ENCODE data around the gene GALNT2. TPM values are rescaled to one million over a fixed set of nuclear protein-coding genes. Genes with fewer than 3 reads are reported as not detected.
A peak's percentile ranks its signal among the peaks of the same experiment; 100 is the strongest.

The GALNT2 gene
- polyA plus RNA-seq, 4 donors: 10.8 to 43.9 (median 23.3) TPM

DNA sequence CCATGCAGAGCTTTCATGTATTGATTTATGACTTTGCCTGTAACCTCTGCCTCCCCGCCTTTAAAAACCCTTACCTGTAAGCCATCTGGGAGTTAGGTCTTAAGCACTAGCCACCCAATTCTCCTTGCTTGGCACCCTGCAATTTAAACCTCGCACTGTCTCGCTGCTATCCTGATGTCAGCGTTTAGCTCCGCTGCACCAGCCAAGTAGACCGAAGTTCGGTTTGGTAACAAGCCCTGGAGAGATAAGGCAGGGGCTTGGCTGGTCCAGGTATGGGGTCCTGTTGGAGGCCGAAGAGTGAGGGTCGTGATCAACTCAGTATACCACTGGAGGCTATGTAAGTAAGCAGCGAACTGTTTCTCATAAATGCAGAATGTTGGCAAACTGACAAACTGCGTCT is 64.4 kb downstream of the GALNT2 start:
- no peak for FAIRE-seq
- no peaks in the 10 kb centered on the region for H3K9me3 ChIP-seq (ENCODE audit: control insufficient read depth in 2 of 2, insufficient read depth in 1 of 2, low read depth in 1 of 2, low read length in 1 of 2)
- no peaks in the 10 kb centered on the region for H3K4me1 ChIP-seq (ENCODE audit: control insufficient read depth in 3 of 3, insufficient read depth in 2 of 3, low read depth in 1 of 3, low read length in 2 of 3)
- no peak overlapping the region for H3K27ac ChIP-seq (ENCODE audit: low read depth in 1 of 3, low read length in 2 of 3)
- peaks cover 0 to 11% (median 0%) of the 10 kb centered on the region in 3 donors for H3K36me3 ChIP-seq (ENCODE audit: control insufficient read depth in 3 of 3, insufficient read depth in 2 of 3, low read depth in 1 of 3, low read length in 3 of 3)
- H3K27me3 ChIP-seq (ENCODE audit: control insufficient read depth in 3 of 3, insufficient read depth in 3 of 3, low read length in 3 of 3): no peaks in the 10 kb centered on the region
- H3K4me3 ChIP-seq (ENCODE audit: low read depth in 1 of 3, low read length in 3 of 3): no peak overlapping the region
- no peak for DNase-seq
- 28 to 72% (median 51%) methylated on average over 11 of the region's 11 CpGs for WGBS, 3 donors

DNA sequence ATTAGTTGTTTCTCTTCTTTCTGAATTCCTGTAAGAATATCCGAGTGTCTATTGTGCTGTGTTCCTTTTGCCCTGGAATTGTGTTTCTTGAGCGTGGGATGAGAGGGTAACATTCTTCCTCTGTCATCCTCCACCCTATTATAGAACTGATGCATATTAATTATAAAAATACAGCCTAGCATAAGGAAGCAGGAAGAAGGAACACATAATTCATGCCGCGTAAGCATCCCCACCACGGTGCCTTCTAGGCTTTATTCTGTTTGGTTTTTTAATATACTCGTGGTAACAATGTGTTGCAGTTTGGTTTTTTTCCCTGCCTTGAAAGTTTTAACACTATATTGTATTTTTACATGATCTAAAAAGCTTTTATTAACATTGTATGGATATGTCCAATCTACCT is 65.7 kb downstream of the GALNT2 start:
- FAIRE-seq (no peak), DNase-seq (no peak)
- Histone ChIP-seq H3K36me3 (ENCODE audit: control insufficient read depth in 3 of 3, insufficient read depth in 2 of 3, low read depth in 1 of 3, low read length in 3 of 3) (peaks cover 0 to 18% (median 0%) of the 10 kb centered on the region in 3 donors), H3K4me1 (ENCODE audit: control insufficient read depth in 3 of 3, insufficient read depth in 2 of 3, low read depth in 1 of 3, low read length in 2 of 3) (no peaks in the 10 kb centered on the region), H3K27me3 (ENCODE audit: control insufficient read depth in 3 of 3, insufficient read depth in 3 of 3, low read length in 3 of 3) (no peaks in the 10 kb centered on the region), H3K9me3 (ENCODE audit: control insufficient read depth in 2 of 2, insufficient read depth in 1 of 2, low read depth in 1 of 2, low read length in 1 of 2) (no peaks in the 10 kb centered on the region), H3K4me3 (ENCODE audit: low read depth in 1 of 3, low read length in 3 of 3) (no peak overlapping the region), H3K27ac (ENCODE audit: low read depth in 1 of 3, low read length in 2 of 3) (no peak overlapping the region)
- WGBS, 3 donors: 60 to 69% (median 62%) methylated on average over 6 of the region's 6 CpGs

- FAIRE-seq: no peak
- DNase-seq: no peak
- H3K36me3 ChIP-seq (ENCODE audit: control insufficient read depth in 3 of 3, insufficient read depth in 2 of 3, low read depth in 1 of 3, low read length in 3 of 3): peaks cover 0 to 25% (median 0%) of the 10 kb centered on the region in 3 donors
- 94 to 97% (median 96%) methylated on average over 6 of the region's 6 CpGs for WGBS, 3 donors
- H3K4me1 ChIP-seq (ENCODE audit: control insufficient read depth in 3 of 3, insufficient read depth in 2 of 3, low read depth in 1 of 3, low read length in 2 of 3): peaks cover 0 to 8% (median 3%) of the 10 kb centered on the region in 3 donors
- H3K27ac ChIP-seq (ENCODE audit: low read depth in 1 of 3, low read length in 2 of 3): no peak overlapping the region
- H3K9me3 ChIP-seq (ENCODE audit: control insufficient read depth in 2 of 2, insufficient read depth in 1 of 2, low read depth in 1 of 2, low read length in 1 of 2): no peaks in the 10 kb centered on the region
- no peak overlapping the region for H3K4me3 ChIP-seq (ENCODE audit: low read depth in 1 of 3, low read length in 3 of 3)
- H3K27me3 ChIP-seq (ENCODE audit: control insufficient read depth in 3 of 3, insufficient read depth in 3 of 3, low read length in 3 of 3): no peaks in the 10 kb centered on the region
Measured at GRCh38 chr1:230135726-230136125, 68.7 kb downstream of the GALNT2 start.

GRCh38 chr1:230136453-230137336 is 69.7 kb downstream of the GALNT2 start:
- 83 to 88% (median 85%) methylated on average over 34 of the region's 34 CpGs for WGBS, 3 donors

DNA sequence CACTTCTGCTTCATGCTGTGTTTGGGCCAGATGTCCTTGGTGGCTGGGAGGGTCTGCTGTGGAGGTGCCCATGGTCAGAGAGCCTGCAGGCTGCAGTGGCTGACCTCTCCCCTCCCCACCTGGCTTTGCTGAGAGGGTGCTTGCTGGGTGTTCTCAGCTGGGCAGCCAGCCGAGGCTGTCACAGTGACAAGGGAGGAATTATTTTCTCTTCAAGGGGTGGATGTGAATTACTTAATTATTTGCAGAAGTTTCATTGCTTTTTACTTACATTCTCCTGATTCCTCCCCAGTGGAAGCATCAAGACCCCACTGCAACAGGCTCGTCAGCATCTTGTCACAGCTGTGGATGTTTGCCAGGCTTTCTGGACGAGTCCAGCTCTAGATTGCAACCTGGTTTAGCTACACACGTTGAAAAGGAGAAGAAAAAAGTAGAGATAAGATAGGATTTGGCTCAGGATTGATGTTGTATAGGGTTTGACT is 70.3 kb downstream of the GALNT2 start:
- H3K4me3 ChIP-seq (ENCODE audit: low read depth in 1 of 3, low read length in 3 of 3): no peak overlapping the region
- FAIRE-seq (no peak), DNase-seq (no peak)
- H3K27me3 ChIP-seq (ENCODE audit: control insufficient read depth in 3 of 3, insufficient read depth in 3 of 3, low read length in 3 of 3): no peaks in the 10 kb centered on the region
- no peaks in the 10 kb centered on the region for H3K9me3 ChIP-seq (ENCODE audit: control insufficient read depth in 2 of 2, insufficient read depth in 1 of 2, low read depth in 1 of 2, low read length in 1 of 2)
- H3K4me1 ChIP-seq (ENCODE audit: control insufficient read depth in 3 of 3, insufficient read depth in 2 of 3, low read depth in 1 of 3, low read length in 2 of 3): peaks cover 0 to 10% (median 3%) of the 10 kb centered on the region in 3 donors
- H3K36me3 ChIP-seq (ENCODE audit: control insufficient read depth in 3 of 3, insufficient read depth in 2 of 3, low read depth in 1 of 3, low read length in 3 of 3): peaks cover 0 to 21% (median 0%) of the 10 kb centered on the region in 3 donors
- no peak overlapping the region for H3K27ac ChIP-seq (ENCODE audit: low read depth in 1 of 3, low read length in 2 of 3)
- 27 to 58% (median 44%) methylated on average over 4 of the region's 4 CpGs for WGBS, 3 donors

More at GRCh38 chr1:230136453-230137336, 69.7 kb downstream of the GALNT2 start:
- no peak overlapping the region for H3K4me3 ChIP-seq (ENCODE audit: low read depth in 1 of 3, low read length in 3 of 3)
- peaks cover 0 to 23% (median 0%) of the 10 kb centered on the region in 3 donors for H3K36me3 ChIP-seq (ENCODE audit: control insufficient read depth in 3 of 3, insufficient read depth in 2 of 3, low read depth in 1 of 3, low read length in 3 of 3)
- peaks cover 0 to 10% (median 3%) of the 10 kb centered on the region in 3 donors for H3K4me1 ChIP-seq (ENCODE audit: control insufficient read depth in 3 of 3, insufficient read depth in 2 of 3, low read depth in 1 of 3, low read length in 2 of 3)
- H3K9me3 ChIP-seq (ENCODE audit: control insufficient read depth in 2 of 2, insufficient read depth in 1 of 2, low read depth in 1 of 2, low read length in 1 of 2): no peaks in the 10 kb centered on the region
- no peak overlapping the region for H3K27ac ChIP-seq (ENCODE audit: low read depth in 1 of 3, low read length in 2 of 3)
- no peak for FAIRE-seq
- H3K27me3 ChIP-seq (ENCODE audit: control insufficient read depth in 3 of 3, insufficient read depth in 3 of 3, low read length in 3 of 3): no peaks in the 10 kb centered on the region
- no peak for DNase-seq

DNA sequence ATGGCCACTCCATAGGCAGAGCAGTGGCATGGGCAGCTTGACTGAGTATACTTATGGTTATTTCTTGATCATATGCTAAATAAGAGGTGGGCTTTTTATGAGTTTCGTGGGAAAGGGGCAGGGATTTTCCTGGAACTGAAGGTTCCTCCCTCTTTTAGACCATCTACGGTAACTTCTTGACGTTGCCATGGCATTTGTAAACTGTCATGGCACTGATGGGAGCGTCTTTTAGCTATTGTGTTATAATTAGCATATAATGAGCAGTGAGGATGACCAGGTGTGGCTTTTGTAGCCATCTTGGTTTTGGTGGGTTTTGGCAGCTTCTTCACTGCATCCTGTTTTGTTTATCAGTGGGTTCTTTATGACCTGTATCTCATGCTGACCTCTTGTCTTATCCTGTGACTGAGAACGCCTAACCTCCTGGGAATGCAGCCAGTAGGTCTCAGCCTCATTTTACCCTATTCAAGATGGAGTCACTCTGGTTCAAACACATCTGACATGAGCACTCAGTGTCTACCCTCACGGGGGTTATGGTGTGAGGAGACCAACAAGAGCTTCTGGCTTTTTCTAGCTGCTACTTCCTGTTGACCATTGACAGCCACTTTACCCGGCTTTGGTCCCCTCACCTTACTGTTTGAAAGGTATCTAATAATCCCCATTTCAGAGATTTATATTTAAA is 71.7 kb downstream of the GALNT2 start:
- H3K27ac ChIP-seq (ENCODE audit: low read depth in 1 of 3, low read length in 2 of 3): no peak overlapping the region
- peaks cover 0 to 10% (median 3%) of the 10 kb centered on the region in 3 donors for H3K4me1 ChIP-seq (ENCODE audit: control insufficient read depth in 3 of 3, insufficient read depth in 2 of 3, low read depth in 1 of 3, low read length in 2 of 3)
- DNase-seq (no peak), FAIRE-seq (no peak)
- H3K9me3 ChIP-seq (ENCODE audit: control insufficient read depth in 2 of 2, insufficient read depth in 1 of 2, low read depth in 1 of 2, low read length in 1 of 2): no peaks in the 10 kb centered on the region
- no peak overlapping the region for H3K4me3 ChIP-seq (ENCODE audit: low read depth in 1 of 3, low read length in 3 of 3)
- H3K36me3 ChIP-seq (ENCODE audit: control insufficient read depth in 3 of 3, insufficient read depth in 2 of 3, low read depth in 1 of 3, low read length in 3 of 3): peaks cover 0 to 21% (median 0%) of the 10 kb centered on the region in 3 donors
- WGBS, 3 donors: 88 to 91% (median 89%) methylated on average over 7 of the region's 7 CpGs
- no peaks in the 10 kb centered on the region for H3K27me3 ChIP-seq (ENCODE audit: control insufficient read depth in 3 of 3, insufficient read depth in 3 of 3, low read length in 3 of 3)

DNA sequence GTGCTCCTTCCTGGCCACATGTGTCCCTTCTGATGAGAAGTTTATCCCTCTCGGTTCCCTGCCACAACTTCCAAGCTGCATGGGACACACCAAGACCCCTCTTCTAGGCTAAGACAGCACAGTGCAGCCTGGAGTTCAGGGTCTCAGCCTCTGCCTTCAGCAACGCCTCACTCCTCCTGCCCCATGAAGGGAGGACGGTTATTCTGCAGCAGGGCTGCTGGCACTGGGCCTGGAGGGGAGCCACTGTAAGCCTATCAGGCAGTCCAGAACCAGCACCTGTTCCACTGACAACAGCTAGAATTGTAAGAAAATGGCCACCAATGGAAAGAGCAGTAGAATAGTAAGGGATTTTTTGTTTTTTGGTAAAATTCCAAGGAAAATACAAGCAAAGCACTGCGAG is 72.3 kb downstream of the GALNT2 start:
- 86 to 93% (median 92%) methylated on average over 4 of the region's 4 CpGs for WGBS, 3 donors
- H3K36me3 ChIP-seq (ENCODE audit: control insufficient read depth in 3 of 3, insufficient read depth in 2 of 3, low read depth in 1 of 3, low read length in 3 of 3): peaks cover 0 to 21% (median 0%) of the 10 kb centered on the region in 3 donors
- peaks cover 0 to 10% (median 3%) of the 10 kb centered on the region in 3 donors for H3K4me1 ChIP-seq (ENCODE audit: control insufficient read depth in 3 of 3, insufficient read depth in 2 of 3, low read depth in 1 of 3, low read length in 2 of 3)
- no peak for FAIRE-seq
- no peak overlapping the region for H3K27ac ChIP-seq (ENCODE audit: low read depth in 1 of 3, low read length in 2 of 3)
- no peak for DNase-seq
- H3K9me3 ChIP-seq (ENCODE audit: control insufficient read depth in 2 of 2, insufficient read depth in 1 of 2, low read depth in 1 of 2, low read length in 1 of 2): no peaks in the 10 kb centered on the region
- no peak overlapping the region for H3K4me3 ChIP-seq (ENCODE audit: low read depth in 1 of 3, low read length in 3 of 3)
- no peaks in the 10 kb centered on the region for H3K27me3 ChIP-seq (ENCODE audit: control insufficient read depth in 3 of 3, insufficient read depth in 3 of 3, low read length in 3 of 3)

GRCh38 chr1:230139741-230140140 is 72.7 kb downstream of the GALNT2 start:
- FAIRE-seq (no peak), DNase-seq (no peak)
- 68 to 86% (median 73%) methylated on average over 8 of the region's 8 CpGs for WGBS, 3 donors
- H3K27ac ChIP-seq (ENCODE audit: low read depth in 1 of 3, low read length in 2 of 3): peak overlapping the region in 1 of 3 donors; percentile 71
- H3K9me3 ChIP-seq (ENCODE audit: control insufficient read depth in 2 of 2, insufficient read depth in 1 of 2, low read depth in 1 of 2, low read length in 1 of 2): no peaks in the 10 kb centered on the region
- peaks cover 0 to 21% (median 0%) of the 10 kb centered on the region in 3 donors for H3K36me3 ChIP-seq (ENCODE audit: control insufficient read depth in 3 of 3, insufficient read depth in 2 of 3, low read depth in 1 of 3, low read length in 3 of 3)
- H3K4me3 ChIP-seq (ENCODE audit: low read depth in 1 of 3, low read length in 3 of 3): no peak overlapping the region
- peaks cover 0 to 10% (median 3%) of the 10 kb centered on the region in 3 donors for H3K4me1 ChIP-seq (ENCODE audit: control insufficient read depth in 3 of 3, insufficient read depth in 2 of 3, low read depth in 1 of 3, low read length in 2 of 3)
- no peaks in the 10 kb centered on the region for H3K27me3 ChIP-seq (ENCODE audit: control insufficient read depth in 3 of 3, insufficient read depth in 3 of 3, low read length in 3 of 3)

Data from small intestine (tissue), 7 donors.